ENCODE measurements around the gene CAMK1D.

GRCh38 chr10:12639996-12640944 is 290.9 kb downstream of the CAMK1D start:
- no peak for TF ChIP-seq GATA3 (IDR thresholded peaks at IDR 0.05; ENCODE audit: low read depth, low read length)
- TF ChIP-seq GATA2 (IDR thresholded peaks at IDR 0.05; ENCODE audit: low read depth, low read length): no peak
